Breast epithelium (tissue), 4 donors: ENCODE measurements around the gene ARID1A. TPM values are rescaled to one million over a fixed set of nuclear protein-coding genes. Genes with fewer than 3 reads are reported as not detected.

Source experiments
- DNase-seq, 2 donors: peaks; one replicate each; pipeline ENCODE4 v3.0.0-alpha.2; 2019; ENCODE audit warnings: low spot score in 2 of 2
- H3K27ac ChIP-seq, 2 donors: fragments of 200-600 bp; sonication (generic) in 1 of 2; one replicate each; pipeline ENCODE4 v1.5.1; 2016 to 2019; ENCODE audit warnings: mild to moderate bottlenecking in 1 of 2
- H3K27me3 ChIP-seq, 2 donors: fragments of 200-600 bp; sonication (generic) in 1 of 2; one replicate each; pipeline versions ENCODE4 v1.5.1 to v1.6.0; 2017 to 2019; ENCODE audit warnings: control low read depth in 1 of 2, mild to moderate bottlenecking in 1 of 2
- H3K36me3 ChIP-seq: fragments of 200-600 bp; one replicate; pipeline ENCODE4 v1.5.1; 2019
- H3K4me1 ChIP-seq, 2 donors: fragments of 200-600 bp; sonication (generic); one replicate each; pipeline ENCODE4 v1.5.1; 2016 to 2019; ENCODE audit warnings: control low read depth in 1 of 2
- H3K4me3 ChIP-seq, 3 donors: fragments of 200-600 bp; sonication (generic); 1 replicate in 2 of 3; 2 replicates in 1 of 3; pipeline ENCODE4 v1.5.1; 2016 to 2019; ENCODE audit warnings: mild to moderate bottlenecking in 3 of 3, moderate library complexity in 2 of 3
- H3K9me3 ChIP-seq, 2 donors: fragments of 200-600 bp; sonication (generic) in 1 of 2; one replicate each; pipeline ENCODE4 v1.5.1; 2016 to 2019; ENCODE audit warnings: control low read depth in 1 of 2
- POLR2A ChIP-seq: fragments of 450-650 bp; IDR thresholded peaks from one replicate; pipeline ENCODE4 v1.6.1; 2016; ENCODE audit warnings: antibody characterized with exemption, mild to moderate bottlenecking, moderate library complexity
- POLR2AphosphoS5 ChIP-seq, 3 donors: sonication (generic); formaldehyde crosslinking; IDR thresholded peaks; one replicate each; pipeline ENCODE4 v1.6.1; 2017; ENCODE audit warnings: antibody characterized with exemption in 3 of 3
- intact Hi-C: fragments of 100-400 bp; cut with DNase I; formaldehyde crosslinking; loops from one replicate; pipeline ENCODE4 v1.15.1; 2023; ENCODE audit warnings: low total_unique reads
- total RNA-seq, 3 donors: library from RNA; depleted of rRNA; stranded (reverse); fragments of >200 nt; gene quantifications; one replicate each; pipeline ENCODE4 v1.1.0, GENCODE V29; 2016
- TF ChIP-seq, protein P1 (sequence below), 3 donors: fragments of 450-650 bp; IDR thresholded peaks; one replicate each; pipeline ENCODE4 v1.5.1; 2016 to 2017; ENCODE audit warnings: antibody characterized with exemption in 3 of 3, mild to moderate bottlenecking in 3 of 3, moderate library complexity in 3 of 3

ARID1A gene
- total RNA-seq, 3 donors from 2014 or later = 32.8 to 41.9 (median 35.4) TPM

- Histone ChIP-seq H3K27ac (no peak overlapping the region), H3K4me1 (peaks cover 3% of the 10 kb centered on the region in 2 donors), H3K27me3 (no peaks in the 10 kb centered on the region), H3K4me3 (no peak overlapping the region), H3K9me3 (no peaks in the 10 kb centered on the region), H3K36me3 (no peaks in the 10 kb centered on the region)
- DNase-seq = no peak
- no peak for TF ChIP-seq POLR2AphosphoS5 (IDR thresholded peaks at IDR 0.05)
- TF ChIP-seq, protein P1, sequence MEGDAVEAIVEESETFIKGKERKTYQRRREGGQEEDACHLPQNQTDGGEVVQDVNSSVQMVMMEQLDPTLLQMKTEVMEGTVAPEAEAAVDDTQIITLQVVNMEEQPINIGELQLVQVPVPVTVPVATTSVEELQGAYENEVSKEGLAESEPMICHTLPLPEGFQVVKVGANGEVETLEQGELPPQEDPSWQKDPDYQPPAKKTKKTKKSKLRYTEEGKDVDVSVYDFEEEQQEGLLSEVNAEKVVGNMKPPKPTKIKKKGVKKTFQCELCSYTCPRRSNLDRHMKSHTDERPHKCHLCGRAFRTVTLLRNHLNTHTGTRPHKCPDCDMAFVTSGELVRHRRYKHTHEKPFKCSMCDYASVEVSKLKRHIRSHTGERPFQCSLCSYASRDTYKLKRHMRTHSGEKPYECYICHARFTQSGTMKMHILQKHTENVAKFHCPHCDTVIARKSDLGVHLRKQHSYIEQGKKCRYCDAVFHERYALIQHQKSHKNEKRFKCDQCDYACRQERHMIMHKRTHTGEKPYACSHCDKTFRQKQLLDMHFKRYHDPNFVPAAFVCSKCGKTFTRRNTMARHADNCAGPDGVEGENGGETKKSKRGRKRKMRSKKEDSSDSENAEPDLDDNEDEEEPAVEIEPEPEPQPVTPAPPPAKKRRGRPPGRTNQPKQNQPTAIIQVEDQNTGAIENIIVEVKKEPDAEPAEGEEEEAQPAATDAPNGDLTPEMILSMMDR (IDR thresholded peaks at IDR 0.05) = no peak
- no peak for TF ChIP-seq POLR2A
- intact Hi-C loops = no loop called here
Observed at GRCh38 chr1:26822737-26823395, 127.1 kb downstream of the ARID1A start.

- no peak for DNase-seq
- H3K27ac ChIP-seq = peak overlapping the region in 1 of 2 donors; percentile 37
- TF ChIP-seq, protein P1 (IDR thresholded peaks at IDR 0.05) = no peak
- TF ChIP-seq POLR2A = no peak
- H3K27me3 ChIP-seq = no peaks in the 10 kb centered on the region
- no peaks in the 10 kb centered on the region for H3K9me3 ChIP-seq
- intact Hi-C loops = no loop called here
- H3K36me3 ChIP-seq = no peaks in the 10 kb centered on the region
- H3K4me3 ChIP-seq = no peak overlapping the region
- H3K4me1 ChIP-seq = peaks cover 4% of the 10 kb centered on the region in 2 donors
Observed at GRCh38 chr1:26824731-26825130, 128.9 kb downstream of the ARID1A start.

DNA sequence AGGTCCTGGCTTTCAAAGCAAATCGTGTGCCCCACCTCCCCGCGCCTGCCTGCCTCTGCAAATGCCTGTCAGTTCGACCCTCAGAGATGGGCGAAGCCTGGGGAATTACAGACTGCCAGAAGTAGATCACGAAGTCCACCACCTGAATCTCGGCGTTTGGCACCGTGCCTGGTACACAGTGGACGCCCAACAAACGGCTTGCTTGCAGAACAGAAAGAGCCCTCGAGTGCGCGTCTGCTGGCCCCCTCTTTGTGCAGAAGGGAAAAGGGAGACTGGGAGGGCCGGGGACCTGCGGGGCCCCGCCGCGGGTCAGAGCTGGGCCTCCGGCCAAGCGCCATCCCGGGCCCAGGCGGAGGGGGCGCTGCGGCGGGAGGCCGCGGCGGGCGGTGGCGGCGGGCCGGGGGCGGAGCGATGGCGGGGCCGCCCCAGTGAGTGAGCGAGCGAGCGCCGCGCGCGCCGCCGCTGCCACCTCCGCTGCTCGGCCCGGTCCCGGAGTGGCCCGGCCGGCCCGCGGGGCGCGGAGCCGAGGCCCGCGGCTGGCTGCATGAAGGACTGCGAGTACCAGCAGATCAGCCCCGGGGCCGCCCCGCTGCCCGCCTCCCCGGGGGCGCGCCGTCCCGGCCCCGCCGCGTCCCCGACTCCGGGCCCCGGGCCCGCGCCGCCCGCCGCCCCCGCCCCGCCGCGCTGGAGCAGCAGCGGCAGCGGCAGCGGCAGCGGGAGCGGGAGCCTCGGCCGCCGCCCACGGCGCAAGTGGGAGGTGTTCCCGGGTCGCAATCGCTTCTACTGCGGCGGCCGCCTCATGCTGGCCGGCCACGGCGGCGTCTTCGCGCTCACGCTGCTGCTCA, 130.7 kb downstream of the ARID1A start, which contains the start of gene ZDHHC18:
ZDHHC18 (plus strand) TSS at position 428 of the 845 bp plus-strand sequence; CDS start at position 545, 117 bp downstream.
- intact Hi-C loops = no loop called here
- H3K9me3 ChIP-seq = no peaks in the 10 kb centered on the region
- H3K36me3 ChIP-seq = no peaks in the 10 kb centered on the region
- peaks cover 4 to 8% of the 10 kb centered on the region in 2 donors for H3K4me1 ChIP-seq
- DNase-seq = peak in 1 of 2 donors; percentile 62
- H3K27ac ChIP-seq = peak within 1 kb of the TSS; percentile 77 to 86
- H3K4me3 ChIP-seq = peak within 1 kb of the TSS; percentile 75 to 91 (median 81)
- no peaks in the 10 kb centered on the region for H3K27me3 ChIP-seq
- TF ChIP-seq, protein P1 (IDR thresholded peaks at IDR 0.05) = peak; percentile 28 to 86 (median 53)
- TF ChIP-seq POLR2A (no peak), POLR2AphosphoS5 (IDR thresholded peaks at IDR 0.05) (peak in 1 of 3 donors; percentile 23)

DNA sequence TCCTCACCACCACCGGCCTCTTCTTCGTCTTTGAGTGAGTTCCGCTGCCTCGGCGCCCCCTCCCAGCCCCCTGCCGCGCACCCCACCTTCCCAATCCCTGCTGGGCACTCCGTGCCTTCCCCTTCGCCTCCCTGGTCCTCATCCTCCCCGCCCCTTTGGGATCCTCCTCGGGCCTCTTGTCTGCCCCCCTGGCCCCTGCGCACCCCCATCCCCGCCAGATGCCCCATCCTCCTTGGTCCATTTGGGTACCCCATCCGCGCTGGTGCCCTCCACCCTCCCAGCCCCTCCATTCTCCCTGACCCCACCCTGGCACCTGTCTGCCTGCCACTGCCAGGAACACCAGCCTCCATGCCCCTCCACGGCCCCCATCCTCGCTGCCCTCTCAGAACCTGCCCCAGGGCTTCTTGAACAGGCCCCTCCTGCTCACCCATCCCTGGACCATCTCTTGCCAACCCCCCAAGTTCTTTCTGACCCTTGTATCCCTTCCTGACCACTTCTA, 131.3 kb downstream of the ARID1A start:
- H3K4me3 ChIP-seq = peak overlapping the region; percentile 75 to 91 (median 81)
- H3K36me3 ChIP-seq = no peaks in the 10 kb centered on the region
- TF ChIP-seq, protein P1 (IDR thresholded peaks at IDR 0.05) = no peak
- TF ChIP-seq POLR2A = no peak
- no peak for TF ChIP-seq POLR2AphosphoS5 (IDR thresholded peaks at IDR 0.05)
- H3K4me1 ChIP-seq = peaks cover 4 to 8% of the 10 kb centered on the region in 2 donors
- no peaks in the 10 kb centered on the region for H3K27me3 ChIP-seq
- intact Hi-C loops = no loop called here
- DNase-seq = no peak
- peak overlapping the region; percentile 67 to 86 for H3K27ac ChIP-seq
- no peaks in the 10 kb centered on the region for H3K9me3 ChIP-seq
